Astrocyte (in vitro differentiated cells and primary cell): Measurements from ENCODE around the gene EAF1.

Experiments used
- CTCF ChIP-seq: IDR thresholded peaks from 2 replicates; pipeline ENCODE4 v1.5.1; 2011; ENCODE audit warnings: low read depth, mild to moderate bottlenecking, inconsistent platforms, low read length, moderate library complexity; ENCODE audit not compliant: insufficient read depth
- EZH2 ChIP-seq: IDR thresholded peaks from 2 replicates; pipeline ENCODE4 v1.6.1; 2012; ENCODE audit warnings: mild to moderate bottlenecking, low read length, inconsistent platforms; ENCODE audit not compliant: insufficient read depth

- no peak for TF ChIP-seq EZH2
- no peak for TF ChIP-seq CTCF
Observed at GRCh38 chr3:15431256-15431837, 3.9 kb downstream of the EAF1 start.
